ENCODE results near the gene LGALS1. TPM values are rescaled to one million over a fixed set of nuclear protein-coding genes. Genes with fewer than 3 reads are reported as not detected.

The LGALS1 gene
- total RNA-seq, 2 donors from 2014 or later: 10.4 to 16.0 TPM

DNA sequence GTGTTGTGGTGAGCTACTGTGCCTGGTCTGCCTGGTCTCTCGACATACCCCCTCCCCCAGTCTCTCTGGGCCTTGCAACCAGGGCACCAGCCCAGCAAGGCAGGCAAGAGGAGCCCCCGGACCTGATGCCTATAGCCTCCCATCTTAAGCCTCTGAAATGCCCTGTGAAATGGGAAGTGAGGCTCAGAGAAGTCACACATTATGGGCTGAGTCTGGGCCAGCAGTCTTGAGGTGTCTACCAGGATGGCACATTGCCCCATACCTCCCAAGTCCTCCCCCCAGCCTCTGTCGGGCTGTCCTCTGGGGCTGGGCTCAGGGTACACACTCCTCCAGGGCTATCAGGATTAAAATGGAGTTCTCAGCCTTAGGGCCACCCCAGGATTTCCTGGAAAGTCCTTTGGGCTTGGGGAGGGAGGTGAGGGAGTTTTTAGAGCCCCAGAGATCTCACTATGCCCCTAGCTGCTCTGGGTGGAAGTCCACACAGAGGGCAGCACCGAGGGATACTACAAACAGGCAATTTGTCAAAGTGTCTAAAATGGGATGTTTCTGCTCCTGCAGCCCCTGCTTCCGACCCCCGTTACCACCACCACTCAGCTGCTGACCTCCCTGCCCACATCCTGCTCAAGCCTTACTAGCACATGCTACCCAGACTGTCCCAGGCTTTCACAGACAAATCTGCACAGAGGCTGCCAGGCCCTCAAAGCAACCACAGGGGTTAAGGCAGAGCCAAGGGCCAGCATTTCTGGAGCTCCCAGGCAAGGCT lies 39.1 kb upstream of the LGALS1 start:
- H3K4me1 ChIP-seq (ENCODE audit: control insufficient read depth, insufficient read depth, low read length): peaks cover 13% of the 10 kb centered on the region
- H3K4me3 Mint-ChIP-seq: no peak overlapping the region
- no peak overlapping the region for H3K27ac Mint-ChIP-seq
- H3K4me1 Mint-ChIP-seq: peaks cover 29% of the 10 kb centered on the region
- H3K36me3 Mint-ChIP-seq (ENCODE audit: low read depth): no peaks in the 10 kb centered on the region
- H3K4me3 ChIP-seq (ENCODE audit: low read length): no peak overlapping the region
- H3K9me3 ChIP-seq (ENCODE audit: control insufficient read depth, low read length): no peaks in the 10 kb centered on the region
- H3K27ac ChIP-seq (ENCODE audit: low read depth, low read length): peak overlapping the region; percentile 85
- DNase-seq: no peak
- 40 to 78% methylated on average over 1 to 6 of the region's 6 CpGs for WGBS, 2 experiments (ENCODE audit: insufficient coverage in 1 of 2, insufficient read length in 1 of 2)
- no peaks in the 10 kb centered on the region for H3K9me3 Mint-ChIP-seq
- no peaks in the 10 kb centered on the region for H3K27me3 ChIP-seq (ENCODE audit: control insufficient read depth, insufficient read depth, low read length, poor library complexity, severe bottlenecking)
- peaks cover 10% of the 10 kb centered on the region for H3K36me3 ChIP-seq (ENCODE audit: control insufficient read depth, insufficient read depth, low read length)
- TF ChIP-seq, protein P1, sequence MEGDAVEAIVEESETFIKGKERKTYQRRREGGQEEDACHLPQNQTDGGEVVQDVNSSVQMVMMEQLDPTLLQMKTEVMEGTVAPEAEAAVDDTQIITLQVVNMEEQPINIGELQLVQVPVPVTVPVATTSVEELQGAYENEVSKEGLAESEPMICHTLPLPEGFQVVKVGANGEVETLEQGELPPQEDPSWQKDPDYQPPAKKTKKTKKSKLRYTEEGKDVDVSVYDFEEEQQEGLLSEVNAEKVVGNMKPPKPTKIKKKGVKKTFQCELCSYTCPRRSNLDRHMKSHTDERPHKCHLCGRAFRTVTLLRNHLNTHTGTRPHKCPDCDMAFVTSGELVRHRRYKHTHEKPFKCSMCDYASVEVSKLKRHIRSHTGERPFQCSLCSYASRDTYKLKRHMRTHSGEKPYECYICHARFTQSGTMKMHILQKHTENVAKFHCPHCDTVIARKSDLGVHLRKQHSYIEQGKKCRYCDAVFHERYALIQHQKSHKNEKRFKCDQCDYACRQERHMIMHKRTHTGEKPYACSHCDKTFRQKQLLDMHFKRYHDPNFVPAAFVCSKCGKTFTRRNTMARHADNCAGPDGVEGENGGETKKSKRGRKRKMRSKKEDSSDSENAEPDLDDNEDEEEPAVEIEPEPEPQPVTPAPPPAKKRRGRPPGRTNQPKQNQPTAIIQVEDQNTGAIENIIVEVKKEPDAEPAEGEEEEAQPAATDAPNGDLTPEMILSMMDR (conservative IDR thresholded peaks at IDR 0.05): peak; percentile 61
- H3K27me3 Mint-ChIP-seq (ENCODE audit: insufficient read depth): no peaks in the 10 kb centered on the region
- no peak overlapping the region for H3K9ac ChIP-seq (ENCODE audit: extremely low read depth, low read length, poor library complexity, severe bottlenecking)

DNA sequence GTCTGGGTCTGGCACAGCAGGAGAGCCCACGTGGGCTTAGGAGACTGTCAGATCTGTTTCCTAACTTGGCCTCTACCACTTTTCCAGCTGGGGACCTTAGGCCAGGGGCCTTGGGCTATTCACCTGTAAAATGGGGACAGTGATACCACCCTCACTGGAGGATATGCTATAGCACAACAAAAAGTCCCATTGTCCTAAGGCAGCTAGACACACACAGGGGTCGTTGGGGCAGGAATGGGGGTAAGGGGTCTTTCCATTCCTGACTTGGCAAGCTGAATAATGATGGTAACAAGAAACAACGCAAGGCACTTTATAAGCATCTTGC lies 38.5 kb upstream of the LGALS1 start:
- no peaks in the 10 kb centered on the region for H3K27me3 ChIP-seq (ENCODE audit: control insufficient read depth, insufficient read depth, low read length, poor library complexity, severe bottlenecking)
- no peak for DNase-seq
- TF ChIP-seq, protein P1 (conservative IDR thresholded peaks at IDR 0.05): no peak
- Mint-ChIP-seq H3K9me3 (no peaks in the 10 kb centered on the region), H3K36me3 (ENCODE audit: low read depth) (no peaks in the 10 kb centered on the region), H3K27me3 (ENCODE audit: insufficient read depth) (no peaks in the 10 kb centered on the region), H3K4me1 (peaks cover 29% of the 10 kb centered on the region), H3K4me3 (no peak overlapping the region), H3K27ac (no peak overlapping the region)
- H3K27ac ChIP-seq (ENCODE audit: low read depth, low read length): peak overlapping the region; percentile 85
- peaks cover 13% of the 10 kb centered on the region for H3K4me1 ChIP-seq (ENCODE audit: control insufficient read depth, insufficient read depth, low read length)
- WGBS, 2 experiments (ENCODE audit: insufficient coverage in 1 of 2, insufficient read length in 1 of 2): 49 to 69% methylated on average over 2 to 3 of the region's 3 CpGs
- H3K9ac ChIP-seq (ENCODE audit: extremely low read depth, low read length, poor library complexity, severe bottlenecking): no peak overlapping the region
- peaks cover 10% of the 10 kb centered on the region for H3K36me3 ChIP-seq (ENCODE audit: control insufficient read depth, insufficient read depth, low read length)
- H3K9me3 ChIP-seq (ENCODE audit: control insufficient read depth, low read length): no peaks in the 10 kb centered on the region
- no peak overlapping the region for H3K4me3 ChIP-seq (ENCODE audit: low read length)

DNA sequence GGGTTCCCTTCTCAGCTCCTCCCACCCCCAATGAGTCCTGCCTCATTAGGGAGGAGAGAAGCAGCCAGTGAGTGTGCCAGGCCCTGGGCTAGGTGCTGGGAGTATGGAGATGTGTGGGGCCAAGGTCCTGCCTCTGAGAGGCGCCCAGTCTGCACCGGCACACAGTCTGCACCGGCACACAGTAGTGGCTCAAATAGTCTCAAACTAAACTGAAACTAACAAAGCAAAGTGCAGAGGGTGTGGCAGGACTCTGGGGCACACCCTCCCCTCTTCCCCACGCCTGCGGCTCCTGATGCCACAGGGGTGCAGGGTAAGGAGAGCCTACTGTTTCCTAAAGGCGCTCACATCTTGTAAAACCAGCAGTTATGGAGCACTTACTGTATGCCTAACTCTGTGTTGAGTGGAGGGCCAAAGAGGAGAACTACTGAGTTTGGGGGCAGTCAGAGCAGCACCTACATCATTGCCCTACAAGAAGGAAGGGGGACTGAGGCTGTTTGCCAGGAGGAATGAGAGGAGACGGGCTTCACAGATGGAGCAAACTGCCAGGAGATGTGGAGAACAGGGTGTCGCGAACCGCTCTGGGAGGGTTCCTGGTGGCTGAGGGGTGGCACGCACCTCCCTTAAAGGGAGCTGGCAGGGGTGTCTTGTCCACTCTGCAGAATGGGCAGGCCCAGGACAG lies 36.9 kb upstream of the LGALS1 start:
- TF ChIP-seq, protein P1 (conservative IDR thresholded peaks at IDR 0.05): no peak
- DNase-seq: peak; percentile 77
- Histone ChIP-seq H3K27ac (ENCODE audit: low read depth, low read length) (no peak overlapping the region), H3K4me1 (ENCODE audit: control insufficient read depth, insufficient read depth, low read length) (peaks cover 12% of the 10 kb centered on the region), H3K27me3 (ENCODE audit: control insufficient read depth, insufficient read depth, low read length, poor library complexity, severe bottlenecking) (no peaks in the 10 kb centered on the region), H3K9me3 (ENCODE audit: control insufficient read depth, low read length) (no peaks in the 10 kb centered on the region), H3K4me3 (ENCODE audit: low read length) (peak overlapping the region; percentile 87), H3K9ac (ENCODE audit: extremely low read depth, low read length, poor library complexity, severe bottlenecking) (no peak overlapping the region), H3K36me3 (ENCODE audit: control insufficient read depth, insufficient read depth, low read length) (no peaks in the 10 kb centered on the region)
- WGBS, 2 experiments (ENCODE audit: insufficient coverage in 1 of 2, insufficient read length in 1 of 2): 80 to 93% methylated on average over 6 to 11 of the region's 11 CpGs
- Mint-ChIP-seq H3K27me3 (ENCODE audit: insufficient read depth) (no peaks in the 10 kb centered on the region), H3K9me3 (no peaks in the 10 kb centered on the region), H3K4me1 (peaks cover 25% of the 10 kb centered on the region), H3K4me3 (peak overlapping the region; percentile 69), H3K27ac (peak overlapping the region; percentile 36), H3K36me3 (ENCODE audit: low read depth) (peaks cover 5% of the 10 kb centered on the region)
